ENCODE data around the gene CACNA1D.

Gene CACNA1D

DNA sequence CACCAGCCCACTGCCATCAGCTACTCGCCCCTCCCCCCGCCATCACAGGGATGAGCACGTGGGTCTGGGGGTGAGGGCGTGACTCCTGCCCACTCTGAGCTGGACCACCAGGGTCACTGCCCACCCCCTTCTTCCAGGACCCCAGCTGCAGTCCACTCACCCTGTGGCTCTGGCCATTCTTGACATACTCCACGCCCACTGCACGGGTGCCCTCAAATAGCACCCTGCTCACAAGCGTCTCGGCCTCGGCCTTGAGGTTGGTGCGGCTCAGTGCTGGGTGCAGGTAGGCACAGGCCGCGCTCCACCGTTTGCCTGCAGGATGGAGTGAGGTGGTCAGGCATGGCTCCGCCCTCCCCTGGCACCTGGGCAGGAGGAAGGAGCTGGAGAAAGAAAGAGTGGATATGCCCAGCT lies 327.9 kb downstream of the CACNA1D start:
- H3K36me3 ChIP-seq (ENCODE audit: control insufficient read depth, insufficient read depth, low read length), result peaks cover 24% of the 10 kb centered on the region
- no peaks in the 10 kb centered on the region for H3K4me1 ChIP-seq (ENCODE audit: control insufficient read depth, insufficient read depth, low read length)
- H3K9me3 ChIP-seq (ENCODE audit: control insufficient read depth, insufficient read depth, low read length), result no peaks in the 10 kb centered on the region
- H3K9ac ChIP-seq (ENCODE audit: low read depth, low read length), result no peak overlapping the region
- no peaks in the 10 kb centered on the region for H3K27me3 ChIP-seq (ENCODE audit: control insufficient read depth, insufficient read depth, low read length)
- H3K4me3 ChIP-seq (ENCODE audit: low read depth, low read length), result no peak overlapping the region

DNA sequence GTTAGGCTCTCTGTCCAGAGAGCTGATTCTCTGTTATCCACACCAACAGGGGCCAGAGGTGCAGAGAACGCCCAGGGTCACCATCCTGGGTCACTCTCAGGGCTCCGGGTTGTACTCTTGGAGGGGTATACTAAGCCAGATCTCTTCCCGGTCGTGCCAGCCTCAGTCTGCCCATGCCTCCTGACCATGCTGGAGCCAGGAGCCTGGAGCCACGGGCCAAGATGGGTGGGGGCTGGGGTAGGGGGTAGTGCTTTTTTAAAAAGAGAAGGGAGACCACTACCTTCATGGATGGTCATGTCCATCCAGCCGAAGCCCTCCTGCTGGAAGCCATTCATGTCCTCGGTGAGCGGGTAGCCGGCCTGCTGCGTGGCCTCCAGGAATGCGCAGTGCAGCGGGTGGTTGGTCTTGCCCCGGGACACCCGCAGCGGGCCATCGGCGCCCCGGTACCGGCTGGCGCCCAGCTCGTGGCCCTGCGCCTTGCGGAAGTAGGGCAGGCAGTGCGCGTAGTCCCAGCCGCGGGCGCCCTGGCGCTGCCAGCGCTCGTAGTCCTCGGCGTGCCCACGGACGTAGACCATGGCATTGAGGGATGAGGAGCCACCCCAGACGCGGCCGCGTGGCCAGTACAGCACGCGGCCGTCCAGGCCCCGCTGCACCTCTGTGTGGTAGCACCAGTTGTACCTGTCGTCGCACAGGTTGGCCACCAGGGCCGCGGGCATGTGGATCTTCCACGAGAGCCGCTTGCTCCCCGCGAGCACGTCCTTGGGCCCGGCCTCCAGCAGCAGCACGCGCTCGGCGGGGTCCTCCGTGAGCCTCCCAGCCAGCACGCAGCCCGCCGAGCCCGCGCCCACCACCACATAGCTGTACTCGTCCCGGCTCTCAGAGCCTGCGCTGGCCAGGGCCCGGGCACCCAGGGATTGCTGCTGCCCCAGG lies 328.9 kb downstream of the CACNA1D start:
- Histone ChIP-seq H3K4me1 (ENCODE audit: control insufficient read depth, insufficient read depth, low read length) (no peaks in the 10 kb centered on the region), H3K9me3 (ENCODE audit: control insufficient read depth, insufficient read depth, low read length) (no peaks in the 10 kb centered on the region), H3K9ac (ENCODE audit: low read depth, low read length) (no peak overlapping the region), H3K27me3 (ENCODE audit: control insufficient read depth, insufficient read depth, low read length) (no peaks in the 10 kb centered on the region), H3K4me3 (ENCODE audit: low read depth, low read length) (no peak overlapping the region), H3K36me3 (ENCODE audit: control insufficient read depth, insufficient read depth, low read length) (peaks cover 19% of the 10 kb centered on the region)

- Histone ChIP-seq H3K4me3 (ENCODE audit: low read depth, low read length) (no peak overlapping the region), H3K27me3 (ENCODE audit: control insufficient read depth, insufficient read depth, low read length) (no peaks in the 10 kb centered on the region), H3K9ac (ENCODE audit: low read depth, low read length) (peak overlapping the region; percentile 5), H3K9me3 (ENCODE audit: control insufficient read depth, insufficient read depth, low read length) (no peaks in the 10 kb centered on the region), H3K4me1 (ENCODE audit: control insufficient read depth, insufficient read depth, low read length) (no peaks in the 10 kb centered on the region), H3K36me3 (ENCODE audit: control insufficient read depth, insufficient read depth, low read length) (peaks cover 12% of the 10 kb centered on the region)
Observed at GRCh38 chr3:53823956-53824657, 329.7 kb downstream of the CACNA1D start.

DNA sequence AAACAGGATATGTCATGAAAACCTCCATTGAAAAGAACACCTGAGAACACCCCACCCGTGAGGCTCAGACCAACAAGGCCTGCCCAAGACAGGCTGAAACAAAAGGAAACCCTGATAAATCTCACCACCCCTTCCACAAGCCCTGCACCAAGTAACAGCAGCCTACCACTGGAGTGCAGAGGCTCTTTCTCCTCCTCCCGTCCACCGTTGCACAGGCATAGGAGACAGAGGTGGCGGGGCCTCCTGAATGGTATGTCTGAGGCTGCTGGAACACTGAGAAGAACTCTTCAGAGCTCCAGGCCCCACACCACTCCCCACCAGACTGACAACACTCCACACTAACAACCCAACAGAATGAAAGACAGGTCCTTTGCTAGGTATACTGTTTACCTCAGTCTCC lies 330.4 kb downstream of the CACNA1D start:
- H3K27me3 ChIP-seq (ENCODE audit: control insufficient read depth, insufficient read depth, low read length), result no peaks in the 10 kb centered on the region
- H3K4me3 ChIP-seq (ENCODE audit: low read depth, low read length), result no peak overlapping the region
- no peak overlapping the region for H3K9ac ChIP-seq (ENCODE audit: low read depth, low read length)
- no peaks in the 10 kb centered on the region for H3K4me1 ChIP-seq (ENCODE audit: control insufficient read depth, insufficient read depth, low read length)
- no peaks in the 10 kb centered on the region for H3K9me3 ChIP-seq (ENCODE audit: control insufficient read depth, insufficient read depth, low read length)
- H3K36me3 ChIP-seq (ENCODE audit: control insufficient read depth, insufficient read depth, low read length), result peaks cover 9% of the 10 kb centered on the region

DNA sequence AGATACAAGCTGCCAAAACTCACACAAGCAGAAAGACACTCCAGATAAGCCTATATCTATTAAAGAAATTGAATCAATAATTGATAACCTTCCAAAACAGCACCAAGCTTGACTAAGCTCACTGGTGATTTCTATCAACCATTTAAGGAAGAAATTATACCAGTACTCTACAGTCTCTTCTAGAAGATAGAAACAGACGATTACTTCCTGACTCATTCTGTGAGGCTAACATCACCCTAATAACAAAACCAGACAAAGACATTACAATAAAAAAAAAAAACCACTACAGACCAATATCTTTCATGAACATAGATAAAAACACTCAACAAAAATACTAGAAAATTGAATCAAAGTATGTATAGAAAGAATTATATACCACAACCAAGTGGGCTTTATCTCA lies 331.6 kb downstream of the CACNA1D start:
- H3K27me3 ChIP-seq (ENCODE audit: control insufficient read depth, insufficient read depth, low read length), result no peaks in the 10 kb centered on the region
- H3K4me3 ChIP-seq (ENCODE audit: low read depth, low read length), result no peak overlapping the region
- H3K4me1 ChIP-seq (ENCODE audit: control insufficient read depth, insufficient read depth, low read length), result no peaks in the 10 kb centered on the region
- no peaks in the 10 kb centered on the region for H3K9me3 ChIP-seq (ENCODE audit: control insufficient read depth, insufficient read depth, low read length)
- H3K36me3 ChIP-seq (ENCODE audit: control insufficient read depth, insufficient read depth, low read length), result peaks cover 12% of the 10 kb centered on the region
- H3K9ac ChIP-seq (ENCODE audit: low read depth, low read length), result no peak overlapping the region

- Histone ChIP-seq H3K9me3 (ENCODE audit: control insufficient read depth, insufficient read depth, low read length) (no peaks in the 10 kb centered on the region), H3K36me3 (ENCODE audit: control insufficient read depth, insufficient read depth, low read length) (peaks cover 3% of the 10 kb centered on the region), H3K27me3 (ENCODE audit: control insufficient read depth, insufficient read depth, low read length) (no peaks in the 10 kb centered on the region), H3K4me3 (ENCODE audit: low read depth, low read length) (no peak overlapping the region), H3K9ac (ENCODE audit: low read depth, low read length) (no peak overlapping the region), H3K4me1 (ENCODE audit: control insufficient read depth, insufficient read depth, low read length) (no peaks in the 10 kb centered on the region)
Observed at GRCh38 chr3:53828581-53828980, 334.2 kb downstream of the CACNA1D start.

- Histone ChIP-seq H3K9me3 (ENCODE audit: control insufficient read depth, insufficient read depth, low read length) (no peaks in the 10 kb centered on the region), H3K4me3 (ENCODE audit: low read depth, low read length) (no peak overlapping the region), H3K4me1 (ENCODE audit: control insufficient read depth, insufficient read depth, low read length) (no peaks in the 10 kb centered on the region), H3K36me3 (ENCODE audit: control insufficient read depth, insufficient read depth, low read length) (peaks cover 3% of the 10 kb centered on the region), H3K27me3 (ENCODE audit: control insufficient read depth, insufficient read depth, low read length) (no peaks in the 10 kb centered on the region), H3K9ac (ENCODE audit: low read depth, low read length) (no peak overlapping the region)
Observed at GRCh38 chr3:53829605-53830004, 335.2 kb downstream of the CACNA1D start.

GRCh38 chr3:53830944-53831343 lies 336.5 kb downstream of the CACNA1D start:
- Histone ChIP-seq H3K9ac (ENCODE audit: low read depth, low read length) (no peak overlapping the region), H3K4me3 (ENCODE audit: low read depth, low read length) (no peak overlapping the region), H3K36me3 (ENCODE audit: control insufficient read depth, insufficient read depth, low read length) (peaks cover 3% of the 10 kb centered on the region), H3K9me3 (ENCODE audit: control insufficient read depth, insufficient read depth, low read length) (no peaks in the 10 kb centered on the region), H3K27me3 (ENCODE audit: control insufficient read depth, insufficient read depth, low read length) (no peaks in the 10 kb centered on the region), H3K4me1 (ENCODE audit: control insufficient read depth, insufficient read depth, low read length) (no peaks in the 10 kb centered on the region)

DNA sequence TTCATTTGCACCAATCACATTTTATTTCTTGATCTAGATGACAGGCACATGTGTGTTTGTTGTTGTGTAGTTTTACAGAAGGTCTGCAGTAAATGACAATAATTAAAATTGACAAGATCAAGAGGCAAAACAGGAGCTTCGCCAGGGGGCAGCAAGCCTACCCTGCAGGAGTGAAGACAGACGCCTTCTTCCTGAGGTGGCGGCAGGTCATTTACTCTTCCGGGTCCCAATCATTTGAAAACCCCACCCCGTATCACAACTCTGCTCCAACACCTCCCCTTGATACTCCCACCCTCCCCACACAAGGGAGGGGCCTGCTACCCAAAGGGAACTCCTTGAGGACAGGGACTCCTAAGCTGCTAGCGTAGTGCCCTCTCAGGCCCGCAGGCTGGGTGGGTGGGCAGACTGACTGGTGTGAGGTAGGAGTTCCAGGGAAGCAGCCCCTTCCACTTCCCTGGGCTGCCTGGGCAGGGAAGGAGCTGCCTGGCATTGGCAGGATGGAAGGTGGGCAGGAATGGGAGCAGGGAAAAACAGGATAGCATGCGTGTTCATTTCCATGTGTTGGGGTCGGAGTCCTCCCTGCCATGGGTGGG lies 338.7 kb downstream of the CACNA1D start:
- H3K36me3 ChIP-seq (ENCODE audit: control insufficient read depth, insufficient read depth, low read length), result peaks cover 3% of the 10 kb centered on the region
- no peak overlapping the region for H3K4me3 ChIP-seq (ENCODE audit: low read depth, low read length)
- no peaks in the 10 kb centered on the region for H3K9me3 ChIP-seq (ENCODE audit: control insufficient read depth, insufficient read depth, low read length)
- H3K9ac ChIP-seq (ENCODE audit: low read depth, low read length), result no peak overlapping the region
- H3K27me3 ChIP-seq (ENCODE audit: control insufficient read depth, insufficient read depth, low read length), result no peaks in the 10 kb centered on the region
- no peaks in the 10 kb centered on the region for H3K4me1 ChIP-seq (ENCODE audit: control insufficient read depth, insufficient read depth, low read length)

DNA sequence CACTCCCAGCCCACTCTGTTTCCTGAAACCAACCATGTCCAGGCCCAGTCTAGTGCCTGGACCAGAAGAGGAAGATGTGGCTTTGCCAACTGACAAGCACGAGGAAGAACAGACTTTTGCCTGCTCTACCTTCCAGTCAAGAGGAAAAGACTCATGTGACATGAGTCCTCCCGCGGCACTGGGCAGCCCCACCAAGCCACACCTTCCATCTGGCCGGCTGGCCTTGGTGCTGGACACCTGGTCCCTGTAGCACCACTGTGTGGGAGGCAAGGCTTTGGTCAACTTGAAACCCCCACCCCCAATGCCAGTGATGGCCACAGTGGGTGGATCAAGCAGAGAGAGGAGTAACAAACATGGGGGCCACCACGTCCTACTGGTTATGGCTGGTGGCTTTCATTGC lies 339.3 kb downstream of the CACNA1D start:
- Histone ChIP-seq H3K36me3 (ENCODE audit: control insufficient read depth, insufficient read depth, low read length) (peaks cover 3% of the 10 kb centered on the region), H3K9me3 (ENCODE audit: control insufficient read depth, insufficient read depth, low read length) (no peaks in the 10 kb centered on the region), H3K27me3 (ENCODE audit: control insufficient read depth, insufficient read depth, low read length) (no peaks in the 10 kb centered on the region), H3K4me3 (ENCODE audit: low read depth, low read length) (no peak overlapping the region), H3K4me1 (ENCODE audit: control insufficient read depth, insufficient read depth, low read length) (no peaks in the 10 kb centered on the region), H3K9ac (ENCODE audit: low read depth, low read length) (no peak overlapping the region)

GRCh38 chr3:53834429-53835095 lies 340.2 kb downstream of the CACNA1D start:
- no peak overlapping the region for H3K9ac ChIP-seq (ENCODE audit: low read depth, low read length)
- peaks cover 3% of the 10 kb centered on the region for H3K36me3 ChIP-seq (ENCODE audit: control insufficient read depth, insufficient read depth, low read length)
- no peaks in the 10 kb centered on the region for H3K4me1 ChIP-seq (ENCODE audit: control insufficient read depth, insufficient read depth, low read length)
- no peaks in the 10 kb centered on the region for H3K27me3 ChIP-seq (ENCODE audit: control insufficient read depth, insufficient read depth, low read length)
- no peaks in the 10 kb centered on the region for H3K9me3 ChIP-seq (ENCODE audit: control insufficient read depth, insufficient read depth, low read length)
- H3K4me3 ChIP-seq (ENCODE audit: low read depth, low read length), result no peak overlapping the region
